G401 (cell line): ENCODE data around the gene SP140L. TPM values are rescaled to one million over a fixed set of nuclear protein-coding genes. Genes with fewer than 3 reads are reported as not detected.
"Not testable (repeated sequence)": the region's sequence is repeated elsewhere in the genome, so short reads cannot be mapped to it uniquely, and the experiment has no call there.

Experiments used
- DNase-seq: peaks from one replicate; pipeline ENCODE4 v3.0.0-alpha.2; 2015; ENCODE audit warnings: low spot score
- in situ Hi-C: cut with HindIII; loops from 2 replicates; pipeline ENCODE4 v1.10.0; 2016; ENCODE audit warnings: low sequenced_read_pairs, mixed read lengths
- total RNA-seq: library from RNA; depleted of rRNA; stranded (reverse); fragments of >200 nt; shearing (Covaris generic); gene quantifications from 2 replicates; pipeline ENCODE4 v1.2.3, GENCODE V29; 2014

The SP140L gene
- total RNA-seq, 1 experiment from 2014 or later, result 0.07 TPM

- DNase-seq, result no peak
- in situ Hi-C loops, result no loop called here
Measured at GRCh38 chr2:230412371-230412711, 85.3 kb downstream of the SP140L start.

- in situ Hi-C loops, result no loop called here
- no peak for DNase-seq
Measured at GRCh38 chr2:230412846-230413245, 85.9 kb downstream of the SP140L start.

GRCh38 chr2:230413479-230413878 is 86.5 kb downstream of the SP140L start:
- no peak for DNase-seq
- in situ Hi-C loops, result no loop called here

- no peak for DNase-seq
- in situ Hi-C loops, result no loop called here
Measured at GRCh38 chr2:230414302-230414701, 87.3 kb downstream of the SP140L start.

- no peak for DNase-seq
- in situ Hi-C loops, result no loop called here
Measured at GRCh38 chr2:230416061-230416721, 89.2 kb downstream of the SP140L start, which contains the start of gene SP100. TSS of gene SP100 (plus strand) at chr2:230416201. CDS start at chr2:230416297, 96 bp downstream.

GRCh38 chr2:230417436-230417835 is 90.4 kb downstream of the SP140L start:
- no peak for DNase-seq
- in situ Hi-C loops, result no loop called here

GRCh38 chr2:230418341-230419016 is 91.5 kb downstream of the SP140L start:
- DNase-seq, result no peak
- in situ Hi-C loops, result no loop called here

- in situ Hi-C loops, result no loop called here
- no peak for DNase-seq
Measured at GRCh38 chr2:230419181-230419580, 92.2 kb downstream of the SP140L start.

GRCh38 chr2:230422149-230422548 is 95.2 kb downstream of the SP140L start:
- in situ Hi-C loops, result no loop called here
- no peak for DNase-seq

- in situ Hi-C loops, result no loop called here
- DNase-seq, result no peak
Measured at GRCh38 chr2:230423851-230424458, 97.0 kb downstream of the SP140L start.

- no peak for DNase-seq
- in situ Hi-C loops, result no loop called here
Measured at GRCh38 chr2:230425377-230425776, 98.4 kb downstream of the SP140L start.

- no peak for DNase-seq
- in situ Hi-C loops, result no loop called here
Measured at GRCh38 chr2:230429513-230429912, 102.5 kb downstream of the SP140L start.

GRCh38 chr2:230430957-230431910 is 104.2 kb downstream of the SP140L start:
- no peak for DNase-seq
- in situ Hi-C loops, result no loop called here

GRCh38 chr2:230434677-230435324 is 107.8 kb downstream of the SP140L start:
- in situ Hi-C loops, result no loop called here
- no peak for DNase-seq

- DNase-seq, result no peak
- in situ Hi-C loops, result no loop called here
Measured at GRCh38 chr2:230435431-230435830, 108.4 kb downstream of the SP140L start.

- DNase-seq, in situ Hi-C loops: not testable (repeated sequence)
Measured at GRCh38 chr2:230439121-230439520, 112.1 kb downstream of the SP140L start.

GRCh38 chr2:230439590-230439989 is 112.6 kb downstream of the SP140L start:
- in situ Hi-C loops, result no loop called here
- DNase-seq, result no peak

GRCh38 chr2:230441227-230441897 is 114.4 kb downstream of the SP140L start:
- no peak for DNase-seq
- in situ Hi-C loops, result no loop called here
